Activated T-helper 17 cell treated with anti-CD3 and anti-CD28 coated beads, Interleukin-2, amount 50 U/mL, for 72 hours (primary cell): Measurements from ENCODE around the gene AAMDC. TPM values are rescaled to one million over a fixed set of nuclear protein-coding genes. Genes with fewer than 3 reads are reported as not detected.
"Not testable (repeated sequence)": the region's sequence is repeated elsewhere in the genome, so short reads cannot be mapped to it uniquely, and the experiment has no call there.

ENCODE experiments used
- ATAC-seq: fragments of 150-1000 bp; cut with Tn5 transposase; replicated peaks from 2 replicates; pipeline ENCODE4 v1.10.0; 2021; ENCODE audit warnings: mild to moderate bottlenecking, moderate library complexity
- H3K27ac Mint-ChIP-seq: one replicate; pipeline ENCODE4 v1.8.0; 2022; ENCODE audit warnings: mixed read lengths
- H3K27me3 Mint-ChIP-seq: one replicate; pipeline ENCODE4 v1.8.0; 2022; ENCODE audit warnings: mixed read lengths
- H3K36me3 Mint-ChIP-seq: one replicate; pipeline ENCODE4 v1.8.0; 2022; ENCODE audit warnings: low read depth, mild to moderate bottlenecking, mixed read lengths
- H3K4me1 Mint-ChIP-seq: one replicate; pipeline ENCODE4 v1.8.0; 2022; ENCODE audit warnings: mixed read lengths
- H3K4me3 Mint-ChIP-seq: one replicate; pipeline ENCODE4 v1.8.0; 2022; ENCODE audit warnings: mild to moderate bottlenecking, mixed read lengths
- H3K9me3 Mint-ChIP-seq: one replicate; pipeline ENCODE4 v1.8.0; 2022; ENCODE audit warnings: mixed read lengths
- total RNA-seq, 2 donors: library from RNA; stranded (reverse); gene quantifications; one replicate each; pipeline ENCODE4 v1.2.3, GENCODE V29; 2022

Gene AAMDC
- total RNA-seq, 2 donors from 2014 or later, result 7.4 to 7.7 TPM

DNA sequence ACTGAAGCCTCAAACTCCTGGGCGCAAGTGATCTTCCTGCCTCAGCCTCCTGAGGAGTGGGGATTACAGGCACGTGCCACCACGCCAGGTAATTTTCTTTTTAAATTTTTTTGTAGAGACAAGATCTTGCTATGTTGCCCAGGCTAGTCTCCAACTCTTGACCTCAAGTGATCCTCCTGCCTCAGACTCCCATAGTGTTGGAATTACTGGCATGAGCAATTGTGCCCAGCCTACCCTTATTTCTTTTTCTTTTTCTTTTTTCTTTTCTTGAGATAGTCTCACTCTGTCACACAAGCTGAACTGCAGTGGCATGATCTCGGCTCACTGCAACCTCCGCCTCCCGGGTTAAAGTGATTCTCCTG, 63.9 kb downstream of the AAMDC start:
- H3K4me3 Mint-ChIP-seq, result no peak overlapping the region
- H3K36me3 Mint-ChIP-seq, result peaks cover 99% of the 10 kb centered on the region
- H3K27me3 Mint-ChIP-seq, result no peaks in the 10 kb centered on the region
- H3K27ac Mint-ChIP-seq, result peak overlapping the region; percentile 46
- H3K4me1 Mint-ChIP-seq, result peaks cover 4% of the 10 kb centered on the region
- no peak for ATAC-seq
- no peaks in the 10 kb centered on the region for H3K9me3 Mint-ChIP-seq

DNA sequence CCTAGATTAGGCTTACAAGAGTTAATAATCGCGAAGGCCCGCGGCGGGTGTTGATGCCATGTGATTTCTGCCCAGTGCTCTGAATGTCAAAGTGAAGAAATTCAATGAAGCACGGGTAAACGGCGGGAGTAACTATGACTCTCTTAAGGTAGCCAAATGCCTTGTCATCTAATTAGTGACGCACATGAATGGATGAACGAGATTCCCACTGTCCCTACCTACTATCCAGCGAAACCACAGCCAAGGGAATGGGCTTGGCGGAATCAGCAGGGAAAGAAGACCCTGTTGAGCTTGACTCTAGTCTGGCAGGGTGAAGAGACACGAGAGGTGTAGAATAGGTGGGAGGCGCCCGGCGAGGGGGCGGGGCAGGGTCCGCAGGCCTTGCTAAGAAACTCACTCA, 65.5 kb downstream of the AAMDC start:
- Mint-ChIP-seq H3K27me3 (no peaks in the 10 kb centered on the region), H3K9me3 (no peaks in the 10 kb centered on the region), H3K4me3 (no peak overlapping the region), H3K27ac (no peak overlapping the region), H3K4me1 (no peaks in the 10 kb centered on the region), H3K36me3 (peaks cover 99% of the 10 kb centered on the region)
- ATAC-seq, result no peak

DNA sequence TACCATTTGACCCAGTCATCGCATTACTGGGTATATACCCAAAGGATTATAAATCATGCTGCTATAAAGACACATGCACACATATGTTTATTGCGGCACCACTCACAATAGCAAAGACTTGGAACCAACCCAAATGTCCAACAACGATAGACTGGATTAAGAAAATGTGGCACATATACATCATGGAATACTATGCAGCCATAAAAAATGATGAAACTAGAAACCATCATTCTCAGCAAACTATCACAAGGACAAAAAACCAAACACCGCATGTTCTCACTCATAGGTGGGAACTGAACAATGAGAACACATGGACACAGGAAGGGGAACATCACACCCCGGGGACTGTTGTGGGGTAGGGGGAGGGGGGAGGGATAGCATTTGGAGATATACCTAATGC, 68.1 kb downstream of the AAMDC start:
- H3K27me3 Mint-ChIP-seq, H3K4me1 Mint-ChIP-seq, ATAC-seq, H3K9me3 Mint-ChIP-seq, H3K4me3 Mint-ChIP-seq, H3K27ac Mint-ChIP-seq: not testable (repeated sequence)
- H3K36me3 Mint-ChIP-seq, result peaks cover 100% of the 10 kb centered on the region

DNA sequence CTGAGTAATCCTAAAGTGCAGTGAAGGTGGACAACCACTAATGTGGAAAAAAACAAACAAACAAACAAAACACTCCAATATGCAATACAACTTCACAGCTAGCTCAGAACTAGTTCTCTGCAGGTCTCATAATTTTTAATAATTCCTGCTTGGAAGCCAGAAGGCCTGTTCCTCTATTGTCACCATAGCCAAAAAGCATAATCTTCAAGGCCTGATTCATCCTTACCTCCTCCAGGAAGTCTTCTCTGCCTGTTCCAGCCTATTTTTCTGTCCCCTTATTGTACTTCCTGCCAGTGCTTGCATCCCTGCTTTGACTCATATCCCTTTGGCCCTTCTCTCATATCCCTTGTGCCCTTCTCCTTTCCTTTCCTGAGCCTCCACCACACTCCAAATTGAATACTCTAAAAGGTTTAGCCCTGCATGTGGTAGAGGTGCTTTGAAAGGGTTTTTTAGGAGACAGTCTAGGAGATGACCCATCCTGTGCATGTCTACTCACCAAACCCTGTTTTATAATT, 69.2 kb downstream of the AAMDC start:
- ATAC-seq, H3K27me3 Mint-ChIP-seq, H3K27ac Mint-ChIP-seq, H3K4me1 Mint-ChIP-seq, H3K9me3 Mint-ChIP-seq, H3K4me3 Mint-ChIP-seq: not testable (repeated sequence)
- H3K36me3 Mint-ChIP-seq, result peaks cover 100% of the 10 kb centered on the region

DNA sequence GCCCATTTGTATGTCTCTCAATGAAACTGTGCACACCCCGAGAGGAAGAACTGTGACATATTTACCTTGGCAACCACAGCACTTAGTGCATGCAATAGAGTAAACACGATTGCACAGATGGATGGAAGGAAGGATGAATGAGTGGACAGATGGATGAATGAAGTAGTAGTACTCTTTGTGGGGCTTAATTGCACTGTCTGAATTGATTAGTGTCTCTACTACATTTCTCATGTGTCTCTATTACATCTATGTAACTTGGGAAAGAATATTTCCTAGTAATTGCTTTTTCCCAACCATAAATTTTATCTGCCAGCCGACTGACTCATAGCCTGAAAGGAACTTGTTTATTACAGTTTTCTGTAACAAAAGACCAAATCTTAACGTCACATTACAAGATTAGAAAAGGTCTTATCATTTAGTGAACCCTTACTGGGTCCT, 69.7 kb downstream of the AAMDC start:
- H3K4me1 Mint-ChIP-seq, H3K9me3 Mint-ChIP-seq, H3K27ac Mint-ChIP-seq, ATAC-seq, H3K27me3 Mint-ChIP-seq, H3K4me3 Mint-ChIP-seq: not testable (repeated sequence)
- peaks cover 99% of the 10 kb centered on the region for H3K36me3 Mint-ChIP-seq

DNA sequence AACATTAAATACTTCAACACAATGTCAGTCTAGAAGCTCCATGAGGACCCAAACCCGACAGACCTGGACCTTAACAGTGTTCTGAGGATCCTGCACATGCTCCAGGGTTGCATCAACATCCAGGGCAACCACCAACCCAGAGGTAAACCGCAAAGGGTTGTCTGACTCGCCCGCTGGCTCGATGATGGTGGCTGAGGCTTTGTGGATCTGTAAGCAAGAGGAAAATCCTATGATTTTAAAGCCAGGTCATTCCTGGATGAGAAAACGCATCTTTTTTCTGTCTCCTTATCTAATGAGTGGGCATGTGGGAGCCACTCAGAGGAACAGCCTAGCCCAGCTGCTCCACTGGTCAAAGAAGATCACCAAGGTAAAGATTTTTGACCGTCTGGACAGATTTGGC, 70.3 kb downstream of the AAMDC start:
- H3K4me1 Mint-ChIP-seq, H3K27ac Mint-ChIP-seq, ATAC-seq, H3K4me3 Mint-ChIP-seq, H3K9me3 Mint-ChIP-seq, H3K27me3 Mint-ChIP-seq: not testable (repeated sequence)
- H3K36me3 Mint-ChIP-seq, result peaks cover 99% of the 10 kb centered on the region

DNA sequence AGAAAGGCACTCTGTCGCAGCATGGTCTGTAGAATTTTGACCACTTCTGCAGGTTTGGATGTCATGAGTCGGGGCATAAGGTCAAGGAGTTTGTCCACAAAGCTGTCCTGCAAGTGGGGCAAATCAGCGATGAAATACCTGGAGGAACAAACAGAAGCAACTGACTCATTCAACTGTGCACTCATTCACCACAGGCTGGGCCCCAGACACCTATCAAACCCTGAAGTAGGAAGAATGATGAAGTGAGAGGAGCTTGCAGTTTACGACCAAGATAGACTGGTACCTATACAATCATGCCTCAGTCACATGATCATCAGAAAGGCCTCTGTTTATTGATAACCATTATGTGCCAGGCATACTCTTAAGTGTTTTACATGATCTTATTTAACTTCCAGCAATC, 70.8 kb downstream of the AAMDC start:
- not testable (repeated sequence) for H3K4me3 Mint-ChIP-seq, H3K4me1 Mint-ChIP-seq, H3K27ac Mint-ChIP-seq, ATAC-seq, H3K27me3 Mint-ChIP-seq, H3K9me3 Mint-ChIP-seq
- H3K36me3 Mint-ChIP-seq, result peaks cover 99% of the 10 kb centered on the region

DNA sequence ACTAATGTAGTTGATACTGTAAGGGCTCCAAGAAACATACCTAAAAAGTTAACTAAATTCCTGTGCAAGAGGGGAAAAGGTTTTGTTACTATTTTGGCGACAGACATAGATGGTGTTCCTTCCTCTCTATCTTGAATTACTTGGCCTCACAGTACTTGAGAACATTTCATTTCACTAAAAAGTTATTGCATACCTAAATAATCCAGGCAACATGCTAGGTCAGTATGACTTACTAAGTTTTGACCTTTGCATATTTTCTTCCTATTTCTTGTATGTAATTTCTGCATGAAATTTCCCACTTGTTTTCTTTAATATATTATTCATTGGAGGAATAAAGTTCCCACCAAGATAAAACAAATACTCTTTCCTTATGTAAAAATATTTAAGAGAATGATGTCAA, 74.0 kb downstream of the AAMDC start:
- H3K4me1 Mint-ChIP-seq, H3K4me3 Mint-ChIP-seq, H3K9me3 Mint-ChIP-seq, H3K27me3 Mint-ChIP-seq, H3K27ac Mint-ChIP-seq, ATAC-seq: not testable (repeated sequence)
- peaks cover 83% of the 10 kb centered on the region for H3K36me3 Mint-ChIP-seq

DNA sequence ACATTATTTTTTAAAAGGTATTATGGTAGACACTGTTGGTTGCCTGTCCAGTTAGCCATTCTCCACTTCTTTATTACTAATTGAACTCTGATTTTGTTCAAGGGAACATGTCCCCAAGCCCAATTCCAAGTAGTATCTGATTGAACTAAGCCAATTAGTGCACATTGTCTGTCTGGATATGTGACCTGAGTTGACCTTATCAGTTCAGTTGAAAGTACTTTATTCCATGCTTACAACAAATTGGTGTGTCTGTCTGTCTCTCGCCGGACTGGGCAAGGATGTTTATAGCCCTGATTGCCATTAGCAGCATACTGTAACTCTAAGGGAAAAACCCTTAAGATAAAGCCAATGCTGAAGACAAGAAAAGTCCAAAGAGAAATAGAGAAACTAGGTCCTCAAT, 87.9 kb downstream of the AAMDC start:
- Mint-ChIP-seq H3K27ac (no peak overlapping the region), H3K4me3 (no peak overlapping the region), H3K36me3 (peaks cover 76% of the 10 kb centered on the region), H3K27me3 (no peaks in the 10 kb centered on the region), H3K9me3 (no peaks in the 10 kb centered on the region), H3K4me1 (no peaks in the 10 kb centered on the region)
- ATAC-seq, result no peak

DNA sequence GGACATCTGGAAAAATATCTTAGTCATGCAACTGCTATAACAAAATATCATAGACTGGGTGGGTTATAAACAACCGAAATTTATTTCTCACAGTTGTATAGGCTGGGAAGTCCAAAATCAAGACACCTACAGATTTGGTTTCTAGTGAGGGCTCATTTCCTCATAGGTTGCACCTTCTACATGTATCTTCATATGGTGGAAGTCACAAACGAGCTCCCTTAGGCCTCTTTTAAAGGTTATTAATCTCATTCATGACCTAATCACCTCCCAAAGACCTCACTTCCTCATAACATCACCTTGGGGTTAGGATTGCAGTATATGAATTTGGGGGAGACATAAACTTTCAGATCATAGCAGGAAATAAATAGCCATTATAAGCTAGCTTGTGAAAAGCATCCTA, 88.3 kb downstream of the AAMDC start:
- Mint-ChIP-seq H3K9me3 (no peaks in the 10 kb centered on the region), H3K36me3 (peaks cover 76% of the 10 kb centered on the region), H3K4me1 (no peaks in the 10 kb centered on the region), H3K27me3 (no peaks in the 10 kb centered on the region), H3K4me3 (no peak overlapping the region), H3K27ac (no peak overlapping the region)
- no peak for ATAC-seq

DNA sequence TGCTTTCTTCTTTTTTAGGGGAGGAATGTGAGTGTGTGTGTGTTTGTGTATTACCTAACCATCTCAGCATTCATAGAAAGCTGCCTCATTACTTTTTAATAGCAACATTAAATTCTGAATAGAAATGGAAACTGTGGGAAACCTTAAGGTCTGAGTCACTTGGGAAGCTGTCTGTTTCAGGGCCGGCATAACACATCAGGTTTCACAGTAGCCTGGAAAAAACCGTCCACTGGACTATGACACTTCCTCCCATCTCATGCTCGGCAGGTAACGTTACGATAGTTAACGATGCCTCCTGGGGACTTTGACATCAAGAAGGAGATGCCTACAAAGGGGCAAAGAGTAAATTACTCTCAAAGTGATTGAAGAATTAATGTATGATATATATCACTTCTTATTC, 89.9 kb downstream of the AAMDC start:
- H3K4me3 Mint-ChIP-seq, H3K9me3 Mint-ChIP-seq, H3K27ac Mint-ChIP-seq, ATAC-seq, H3K27me3 Mint-ChIP-seq, H3K4me1 Mint-ChIP-seq: not testable (repeated sequence)
- peaks cover 74% of the 10 kb centered on the region for H3K36me3 Mint-ChIP-seq

DNA sequence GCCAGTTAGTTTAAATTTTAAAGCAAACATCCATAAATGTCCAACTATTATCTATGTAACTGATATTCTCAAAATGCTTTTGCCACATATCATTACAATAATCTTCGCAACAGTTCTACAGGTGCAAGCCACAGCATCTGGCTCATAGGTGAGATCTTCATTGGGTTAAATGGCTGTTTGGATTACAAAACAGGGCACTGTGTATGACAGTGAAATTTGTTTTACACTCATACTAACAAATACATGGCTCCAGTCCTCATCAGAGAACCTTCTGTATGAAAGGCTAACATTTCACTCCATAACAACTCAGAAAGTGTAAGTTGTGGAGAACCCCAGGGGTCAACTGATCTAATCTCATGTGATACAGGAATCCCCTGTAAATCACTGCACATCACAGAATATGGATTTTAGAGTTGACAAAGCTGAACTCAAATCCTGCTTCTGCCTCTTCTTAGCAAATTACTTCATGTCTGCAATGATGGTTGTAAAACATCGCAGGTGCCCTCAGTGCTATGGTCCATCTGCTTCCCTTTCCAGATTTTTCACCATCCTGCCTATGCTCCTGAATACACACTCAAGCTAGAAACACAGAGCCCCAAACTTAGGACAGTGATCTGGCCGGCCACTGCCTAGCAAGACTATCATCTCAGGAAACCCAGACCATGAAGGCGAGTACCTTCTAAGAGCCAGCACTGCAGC, 92.8 kb downstream of the AAMDC start:
- H3K9me3 Mint-ChIP-seq, ATAC-seq, H3K4me1 Mint-ChIP-seq, H3K4me3 Mint-ChIP-seq, H3K27ac Mint-ChIP-seq, H3K27me3 Mint-ChIP-seq: not testable (repeated sequence)
- H3K36me3 Mint-ChIP-seq, result peaks cover 73% of the 10 kb centered on the region

DNA sequence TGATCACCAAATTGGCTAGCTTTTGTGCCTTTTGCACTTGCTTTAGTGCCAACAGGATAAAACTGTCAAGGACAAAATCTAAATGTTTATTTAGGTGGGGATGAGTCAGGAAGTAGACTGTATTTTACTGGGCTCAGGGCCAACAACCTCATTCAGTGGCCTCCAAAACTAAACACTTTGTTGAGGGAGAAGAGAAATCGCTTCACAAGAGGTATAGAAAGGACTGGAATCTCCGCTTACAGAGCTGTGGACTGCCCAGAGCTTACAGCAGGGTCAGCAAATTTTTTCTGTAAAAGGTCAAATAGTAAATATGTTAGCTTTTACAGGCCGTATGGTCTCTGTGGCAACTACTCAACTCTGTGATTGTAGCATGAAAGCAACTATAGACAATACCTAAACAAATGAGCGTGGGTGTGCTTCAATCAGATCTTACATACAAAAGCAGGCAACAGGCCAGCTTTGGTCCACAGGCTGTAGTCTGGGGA, 93.4 kb downstream of the AAMDC start:
- peaks cover 78% of the 10 kb centered on the region for H3K36me3 Mint-ChIP-seq
- not testable (repeated sequence) for H3K27me3 Mint-ChIP-seq, ATAC-seq, H3K27ac Mint-ChIP-seq, H3K4me3 Mint-ChIP-seq, H3K4me1 Mint-ChIP-seq, H3K9me3 Mint-ChIP-seq

DNA sequence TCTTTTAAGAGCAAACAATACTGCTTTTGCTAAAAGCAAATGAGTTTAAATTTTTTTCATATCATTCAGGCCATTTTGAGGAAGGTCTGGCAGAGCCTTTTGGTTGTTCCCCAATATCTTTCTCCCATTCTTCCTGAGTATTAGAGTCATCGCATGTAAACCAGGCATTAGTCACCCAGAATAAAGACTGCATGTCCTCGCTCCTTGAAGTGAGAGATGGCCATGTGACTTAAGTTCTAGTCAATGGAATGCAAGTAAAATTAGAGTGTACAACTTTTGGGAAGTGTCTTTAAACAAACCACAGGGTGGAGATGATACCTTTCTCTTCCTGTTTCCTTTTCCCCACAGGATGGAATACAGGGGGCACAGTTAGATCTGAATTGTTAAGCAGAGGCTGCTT, 96.8 kb downstream of the AAMDC start:
- H3K27ac Mint-ChIP-seq, H3K9me3 Mint-ChIP-seq, H3K4me1 Mint-ChIP-seq, H3K27me3 Mint-ChIP-seq, ATAC-seq, H3K4me3 Mint-ChIP-seq: not testable (repeated sequence)
- peaks cover 74% of the 10 kb centered on the region for H3K36me3 Mint-ChIP-seq
